Sigmoid colon (tissue), 4 donors: ENCODE measurements around the gene ESYT2.

Experiments used
- CTCF ChIP-seq, 4 experiments: fragments of 450-650 bp in 3 of 4; fragments of 200-600 bp in 1 of 4; IDR thresholded peaks; one replicate each; pipeline ENCODE4 v1.5.1; 2016 to 2019; ENCODE audit warnings: antibody characterized with exemption in 4 of 4, mild to moderate bottlenecking in 3 of 4, moderate library complexity in 2 of 4
- EP300 ChIP-seq, 4 donors: sonication (generic); formaldehyde crosslinking; IDR thresholded peaks; one replicate each; pipeline ENCODE4 v1.6.1; 2017; ENCODE audit warnings: antibody characterized with exemption in 4 of 4
- POLR2A ChIP-seq, 2 donors: fragments of 450-650 bp; IDR thresholded peaks; one replicate each; pipeline ENCODE4 v1.6.1; 2016; ENCODE audit warnings: antibody characterized with exemption in 2 of 2, mild to moderate bottlenecking in 2 of 2, moderate library complexity in 2 of 2
- POLR2AphosphoS5 ChIP-seq, 4 donors: sonication (generic); formaldehyde crosslinking; IDR thresholded peaks; one replicate each; pipeline ENCODE4 v1.6.1; 2017; ENCODE audit warnings: antibody characterized with exemption in 4 of 4

- TF ChIP-seq CTCF (IDR thresholded peaks at IDR 0.05) (no peak), POLR2A (IDR thresholded peaks at IDR 0.05) (no peak), EP300 (IDR thresholded peaks at IDR 0.05) (no peak), POLR2AphosphoS5 (IDR thresholded peaks at IDR 0.05) (no peak)
Measured at GRCh38 chr7:158825628-158826289, 3.5 kb downstream of the ESYT2 start.
